Neural cell (in vitro differentiated cells): Measurements from ENCODE around the gene KIRREL3. TPM values are rescaled to one million over a fixed set of nuclear protein-coding genes. Genes with fewer than 3 reads are reported as not detected.

Source experiments
- H2AFZ ChIP-seq: fragments of 200-600, 300-800 bp; sonication (generic), shearing (Covaris generic); 2 replicates; pipeline ENCODE4 v1.6.0; 2014; ENCODE audit warnings: low read depth, mild to moderate bottlenecking, antibody characterized with exemption, low read length, moderate library complexity
- H3F3A ChIP-seq: fragments of 200-600 bp; shearing (Covaris generic); 2 replicates; pipeline ENCODE4 v1.6.1; 2016; ENCODE audit warnings: mild to moderate bottlenecking, moderate library complexity, mixed read lengths, antibody characterized with exemption, low read length; ENCODE audit not compliant: insufficient read depth, poor library complexity, severe bottlenecking
- H3K27ac ChIP-seq: fragments of 200-600, 300-800 bp; sonication (generic), shearing (Covaris generic); 2 replicates; pipeline ENCODE4 v1.5.1; 2014; ENCODE audit warnings: mild to moderate bottlenecking, low read length, moderate library complexity
- H3K27me3 ChIP-seq: fragments of 300-800, 200-600 bp; sonication (generic), shearing (Covaris generic); 2 replicates; pipeline ENCODE4 v1.6.0; 2014; ENCODE audit warnings: mild to moderate bottlenecking, low read depth, low read length, moderate library complexity; ENCODE audit not compliant: insufficient read depth
- H3K36me3 ChIP-seq: fragments of 300-800, 200-600 bp; sonication (generic), shearing (Covaris generic); 2 replicates; pipeline ENCODE4 v1.5.1; 2014; ENCODE audit warnings: mild to moderate bottlenecking, antibody characterized with exemption, low read length, moderate library complexity; ENCODE audit not compliant: insufficient read depth
- H3K4me2 ChIP-seq: fragments of 300-800, 200-600 bp; sonication (generic), shearing (Covaris generic); 2 replicates; pipeline ENCODE4 v1.6.0; 2014; ENCODE audit warnings: mild to moderate bottlenecking, low read length
- H3K4me3 ChIP-seq: fragments of 300-800, 200-600 bp; sonication (generic), shearing (Covaris generic); 2 replicates; pipeline ENCODE4 v1.5.1; 2014; ENCODE audit warnings: mild to moderate bottlenecking, low read length, moderate library complexity
- H3K79me2 ChIP-seq: fragments of 200-600 bp; shearing (Covaris generic); replicated peaks from 2 replicates; pipeline ENCODE4 v1.6.0; 2014; ENCODE audit warnings: mild to moderate bottlenecking, low read length, moderate library complexity; ENCODE audit not compliant: insufficient read depth
- H3K9ac ChIP-seq: fragments of 300-800, 200-600 bp; sonication (generic), shearing (Covaris generic); 2 replicates; pipeline ENCODE4 v1.6.1; 2016; ENCODE audit warnings: mild to moderate bottlenecking, low read length, mixed read lengths
- H3K9me2 ChIP-seq: fragments of 200-600 bp; shearing (Covaris generic); 2 replicates; pipeline ENCODE4 v1.6.1; 2016; ENCODE audit warnings: mild to moderate bottlenecking, low read length, mixed read lengths; ENCODE audit not compliant: insufficient read depth
- H3K9me3 ChIP-seq: fragments of 200-600, 300-800 bp; sonication (generic), shearing (Covaris generic); 2 replicates; pipeline ENCODE4 v1.6.1; 2016; ENCODE audit warnings: mild to moderate bottlenecking, mixed run types, low read length, moderate library complexity, mixed read lengths
- H4K20me1 ChIP-seq: fragments of 200-600 bp; shearing (Covaris generic); 2 replicates; pipeline ENCODE4 v1.6.1; 2016; ENCODE audit warnings: mild to moderate bottlenecking, mixed run types; ENCODE audit not compliant: insufficient read depth
- EP300 ChIP-seq: fragments of 450-650 bp; conservative IDR thresholded peaks from 2 replicates; pipeline ENCODE4 v1.6.1; 2014; ENCODE audit warnings: antibody characterized with exemption, mild to moderate bottlenecking, moderate library complexity; ENCODE audit not compliant: poor library complexity, severe bottlenecking
- EZH2 ChIP-seq: fragments of 200-600, 300-800 bp; shearing (Covaris generic), sonication (generic); IDR thresholded peaks from 2 replicates; pipeline ENCODE4 v1.6.1; 2014; ENCODE audit warnings: antibody characterized with exemption, low read length, borderline replicate concordance, mild to moderate bottlenecking; ENCODE audit not compliant: insufficient read depth, poor library complexity, severe bottlenecking
- MXI1 ChIP-seq: fragments of 450-650 bp; conservative IDR thresholded peaks from 2 replicates; pipeline ENCODE4 v1.6.1; 2014; ENCODE audit warnings: antibody characterized with exemption, mild to moderate bottlenecking; ENCODE audit not compliant: poor library complexity, severe bottlenecking
- POLR2AphosphoS5 ChIP-seq: IDR thresholded peaks from 2 replicates; pipeline ENCODE4 v1.6.1; 2012
- RAD21 ChIP-seq: fragments of 450-650 bp; conservative IDR thresholded peaks from 2 replicates; pipeline ENCODE4 v1.6.1; 2014; ENCODE audit warnings: antibody characterized with exemption, mild to moderate bottlenecking, moderate library complexity
- SMC3 ChIP-seq: fragments of 450-650 bp; conservative IDR thresholded peaks from 2 replicates; pipeline ENCODE4 v1.6.1; 2014; ENCODE audit warnings: antibody characterized with exemption, mild to moderate bottlenecking, moderate library complexity; ENCODE audit not compliant: poor library complexity
- TAF1 ChIP-seq: IDR thresholded peaks from 2 replicates; pipeline ENCODE4 v1.6.1; 2012; ENCODE audit warnings: low read depth
- polyA plus RNA-seq: library from polyadenylated mRNA; depleted of rRNA; stranded (reverse); fragments of >200 nt; gene quantifications from 2 replicates; pipeline ENCODE4 v1.2.3, GENCODE V29; 2014
- TF ChIP-seq, protein P1 (sequence below): fragments of 450-650 bp; IDR thresholded peaks from 2 replicates; pipeline ENCODE4 v1.5.1; 2014; ENCODE audit warnings: antibody characterized with exemption, mild to moderate bottlenecking, moderate library complexity; ENCODE audit not compliant: poor library complexity, severe bottlenecking
- TF ChIP-seq, protein P2 (sequence below): IDR thresholded peaks from 2 replicates; pipeline ENCODE4 v1.6.1; 2012; ENCODE audit warnings: borderline replicate concordance

The KIRREL3 gene
- polyA plus RNA-seq, 1 donor from 2014 or later = 23.8 TPM

DNA sequence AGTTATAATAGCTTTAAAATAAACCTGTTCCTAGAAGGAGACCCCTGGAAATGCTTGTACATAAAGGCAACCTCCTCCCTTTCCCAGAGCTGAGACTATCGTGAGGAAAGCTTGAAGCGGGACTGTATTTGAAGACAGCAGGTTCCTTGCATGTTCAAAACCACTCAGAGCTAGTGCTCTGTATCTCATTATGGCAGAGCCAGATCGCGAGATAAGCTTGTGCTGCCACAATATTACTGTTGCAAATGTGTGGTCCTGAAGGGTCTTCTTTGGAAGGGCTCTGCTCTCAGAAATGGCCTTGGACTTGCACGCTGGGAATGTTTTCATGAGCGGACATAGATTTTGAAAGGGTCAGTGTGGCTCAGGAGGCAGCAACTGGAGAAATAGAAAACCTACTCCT lies 168.2 kb downstream of the KIRREL3 start:
- Histone ChIP-seq H3K4me2 (no peak overlapping the region), H3K79me2 (no peaks in the 10 kb centered on the region), H4K20me1 (no peaks in the 10 kb centered on the region), H3K27me3 (no peaks in the 10 kb centered on the region), H3K36me3 (no peaks in the 10 kb centered on the region), H3K27ac (no peak overlapping the region), H3K9me2 (no peaks in the 10 kb centered on the region), H3F3A (no peaks in the 10 kb centered on the region), H3K4me3 (no peak overlapping the region), H2AFZ (no peak overlapping the region), H3K9ac (no peak overlapping the region), H3K9me3 (no peaks in the 10 kb centered on the region)
- no peak for TF ChIP-seq SMC3
- TF ChIP-seq, protein P1, sequence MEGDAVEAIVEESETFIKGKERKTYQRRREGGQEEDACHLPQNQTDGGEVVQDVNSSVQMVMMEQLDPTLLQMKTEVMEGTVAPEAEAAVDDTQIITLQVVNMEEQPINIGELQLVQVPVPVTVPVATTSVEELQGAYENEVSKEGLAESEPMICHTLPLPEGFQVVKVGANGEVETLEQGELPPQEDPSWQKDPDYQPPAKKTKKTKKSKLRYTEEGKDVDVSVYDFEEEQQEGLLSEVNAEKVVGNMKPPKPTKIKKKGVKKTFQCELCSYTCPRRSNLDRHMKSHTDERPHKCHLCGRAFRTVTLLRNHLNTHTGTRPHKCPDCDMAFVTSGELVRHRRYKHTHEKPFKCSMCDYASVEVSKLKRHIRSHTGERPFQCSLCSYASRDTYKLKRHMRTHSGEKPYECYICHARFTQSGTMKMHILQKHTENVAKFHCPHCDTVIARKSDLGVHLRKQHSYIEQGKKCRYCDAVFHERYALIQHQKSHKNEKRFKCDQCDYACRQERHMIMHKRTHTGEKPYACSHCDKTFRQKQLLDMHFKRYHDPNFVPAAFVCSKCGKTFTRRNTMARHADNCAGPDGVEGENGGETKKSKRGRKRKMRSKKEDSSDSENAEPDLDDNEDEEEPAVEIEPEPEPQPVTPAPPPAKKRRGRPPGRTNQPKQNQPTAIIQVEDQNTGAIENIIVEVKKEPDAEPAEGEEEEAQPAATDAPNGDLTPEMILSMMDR = no peak
- no peak for TF ChIP-seq TAF1
- TF ChIP-seq EP300 = no peak
- TF ChIP-seq, protein P2, sequence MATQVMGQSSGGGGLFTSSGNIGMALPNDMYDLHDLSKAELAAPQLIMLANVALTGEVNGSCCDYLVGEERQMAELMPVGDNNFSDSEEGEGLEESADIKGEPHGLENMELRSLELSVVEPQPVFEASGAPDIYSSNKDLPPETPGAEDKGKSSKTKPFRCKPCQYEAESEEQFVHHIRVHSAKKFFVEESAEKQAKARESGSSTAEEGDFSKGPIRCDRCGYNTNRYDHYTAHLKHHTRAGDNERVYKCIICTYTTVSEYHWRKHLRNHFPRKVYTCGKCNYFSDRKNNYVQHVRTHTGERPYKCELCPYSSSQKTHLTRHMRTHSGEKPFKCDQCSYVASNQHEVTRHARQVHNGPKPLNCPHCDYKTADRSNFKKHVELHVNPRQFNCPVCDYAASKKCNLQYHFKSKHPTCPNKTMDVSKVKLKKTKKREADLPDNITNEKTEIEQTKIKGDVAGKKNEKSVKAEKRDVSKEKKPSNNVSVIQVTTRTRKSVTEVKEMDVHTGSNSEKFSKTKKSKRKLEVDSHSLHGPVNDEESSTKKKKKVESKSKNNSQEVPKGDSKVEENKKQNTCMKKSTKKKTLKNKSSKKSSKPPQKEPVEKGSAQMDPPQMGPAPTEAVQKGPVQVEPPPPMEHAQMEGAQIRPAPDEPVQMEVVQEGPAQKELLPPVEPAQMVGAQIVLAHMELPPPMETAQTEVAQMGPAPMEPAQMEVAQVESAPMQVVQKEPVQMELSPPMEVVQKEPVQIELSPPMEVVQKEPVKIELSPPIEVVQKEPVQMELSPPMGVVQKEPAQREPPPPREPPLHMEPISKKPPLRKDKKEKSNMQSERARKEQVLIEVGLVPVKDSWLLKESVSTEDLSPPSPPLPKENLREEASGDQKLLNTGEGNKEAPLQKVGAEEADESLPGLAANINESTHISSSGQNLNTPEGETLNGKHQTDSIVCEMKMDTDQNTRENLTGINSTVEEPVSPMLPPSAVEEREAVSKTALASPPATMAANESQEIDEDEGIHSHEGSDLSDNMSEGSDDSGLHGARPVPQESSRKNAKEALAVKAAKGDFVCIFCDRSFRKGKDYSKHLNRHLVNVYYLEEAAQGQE = no peak
- no peak for TF ChIP-seq EZH2
- no peak for TF ChIP-seq MXI1

GRCh38 chr11:126830216-126830806 lies 170.3 kb downstream of the KIRREL3 start:
- Histone ChIP-seq H3K9ac (no peak overlapping the region), H3F3A (no peaks in the 10 kb centered on the region), H4K20me1 (no peaks in the 10 kb centered on the region), H3K27ac (no peak overlapping the region), H2AFZ (no peak overlapping the region), H3K27me3 (no peaks in the 10 kb centered on the region), H3K79me2 (no peaks in the 10 kb centered on the region), H3K9me3 (no peaks in the 10 kb centered on the region), H3K36me3 (no peaks in the 10 kb centered on the region), H3K9me2 (no peaks in the 10 kb centered on the region), H3K4me2 (no peak overlapping the region), H3K4me3 (no peak overlapping the region)
- TF ChIP-seq SMC3 = no peak
- TF ChIP-seq, protein P1 = no peak
- TF ChIP-seq MXI1 = no peak
- TF ChIP-seq POLR2AphosphoS5 = no peak
- TF ChIP-seq RAD21 = no peak
- no peak for TF ChIP-seq EP300
- TF ChIP-seq, protein P2 = no peak
- TF ChIP-seq TAF1 = no peak
- TF ChIP-seq EZH2 = no peak
